NOMO-1 treated with dmso at 0.1 percent for 144 hours (cell line): ENCODE data around the gene PIP4K2A.
"Not testable (repeated sequence)": the region's sequence is repeated elsewhere in the genome, so short reads cannot be mapped to it uniquely, and the experiment has no call there.

ENCODE experiments used
- DNase-seq: peaks from one replicate; lab custom pipeline; 2025; ENCODE audit not compliant: unreplicated experiment; lab: John Stamatoyannopoulos, UW

Gene PIP4K2A

DNA sequence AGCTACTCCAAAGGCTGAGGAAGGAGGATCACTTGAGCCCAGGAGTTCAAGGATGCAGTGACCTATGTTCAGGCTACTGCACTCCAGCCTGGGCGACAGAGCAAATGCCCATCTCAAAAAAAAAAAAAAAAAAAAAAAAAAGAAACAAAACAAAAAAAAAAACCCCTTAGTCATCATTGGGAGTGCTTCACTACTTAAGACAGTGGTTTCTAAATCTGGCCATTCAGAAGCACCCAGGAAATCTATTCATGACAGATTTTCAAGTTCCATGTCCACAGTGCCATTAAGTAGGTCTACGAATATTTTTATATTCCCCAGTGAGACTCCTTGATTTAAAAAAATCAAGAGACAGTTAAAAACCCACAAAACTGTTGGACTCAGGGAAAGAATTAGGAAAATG is 182.9 kb downstream of the PIP4K2A start:
- no peak for DNase-seq

DNA sequence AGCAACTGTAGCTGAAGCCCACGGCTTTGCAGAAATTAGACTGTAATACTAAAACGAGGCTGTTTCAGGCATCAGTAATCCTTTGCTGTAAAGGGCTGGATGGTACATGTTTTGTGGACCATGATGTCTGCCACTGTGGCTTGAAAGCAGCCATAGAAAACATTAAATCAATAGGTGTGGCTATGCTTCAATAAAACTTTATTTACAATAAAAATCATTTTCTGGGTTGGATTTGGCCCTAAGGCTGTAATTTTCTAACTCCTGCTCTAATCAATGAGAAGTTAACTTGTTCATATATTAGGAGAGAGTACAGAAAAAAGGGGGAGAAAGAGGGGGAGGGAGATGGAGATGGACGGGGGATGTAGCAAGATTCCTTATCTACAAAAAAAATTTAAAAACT is 183.4 kb downstream of the PIP4K2A start:
- no peak for DNase-seq

DNA sequence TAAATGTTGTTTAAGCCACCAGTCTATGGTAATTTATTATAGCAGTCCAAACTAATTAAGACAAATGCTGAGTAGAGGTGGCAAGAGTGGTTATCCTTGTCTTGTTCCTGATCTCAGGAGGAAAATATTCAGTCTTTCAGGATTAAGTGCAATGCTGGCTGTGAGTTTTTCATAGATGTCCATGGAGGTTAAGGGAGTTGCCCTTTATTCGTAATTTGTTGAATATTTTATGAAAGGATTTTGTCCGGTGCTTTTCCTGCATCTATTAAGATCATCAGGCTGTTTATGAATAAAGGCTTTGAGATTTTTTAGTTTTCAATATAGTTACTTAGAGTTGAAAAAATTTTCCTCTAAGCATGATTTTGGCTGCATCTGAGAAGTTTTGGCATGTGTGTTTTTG is 186.9 kb downstream of the PIP4K2A start:
- no peak for DNase-seq

DNA sequence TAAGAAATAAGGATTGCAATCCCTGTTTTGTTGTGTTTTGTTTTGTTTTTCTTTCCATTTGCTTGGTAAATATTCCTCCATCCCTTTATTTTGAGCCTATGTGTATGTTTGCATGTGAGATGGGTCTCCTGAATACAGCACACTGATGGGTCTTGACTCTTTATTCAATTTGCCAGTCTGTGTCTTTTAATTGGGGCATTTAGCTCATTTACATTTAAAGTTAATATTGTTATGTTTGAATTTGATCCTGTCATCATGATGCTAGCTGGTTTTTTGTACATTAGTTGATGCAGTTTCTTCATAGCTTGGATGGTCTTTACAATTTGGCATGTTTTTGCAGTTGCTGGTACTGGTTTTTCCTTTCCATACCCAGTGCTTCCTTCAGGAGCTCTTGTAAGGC is 190.0 kb downstream of the PIP4K2A start:
- DNase-seq, result not testable (repeated sequence)

DNA sequence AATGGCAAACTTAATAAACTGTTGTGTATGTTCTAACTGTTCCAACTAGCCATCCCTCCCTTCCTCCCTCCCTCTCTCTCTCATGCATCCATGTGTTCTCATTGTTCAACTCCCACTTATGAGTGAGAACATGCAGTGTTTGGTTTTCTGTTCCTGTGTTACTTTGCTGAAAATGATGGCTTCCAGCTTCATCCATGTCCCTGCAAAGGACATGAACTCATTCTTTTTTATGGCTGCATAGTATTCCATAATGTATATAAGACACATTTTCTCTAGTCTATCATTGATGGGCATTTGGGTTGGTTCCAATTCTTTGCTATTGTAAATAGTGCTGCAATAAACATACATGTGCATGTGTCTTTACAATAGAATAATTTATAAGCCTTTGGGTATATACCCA is 193.7 kb downstream of the PIP4K2A start:
- DNase-seq, result not testable (repeated sequence)

DNA sequence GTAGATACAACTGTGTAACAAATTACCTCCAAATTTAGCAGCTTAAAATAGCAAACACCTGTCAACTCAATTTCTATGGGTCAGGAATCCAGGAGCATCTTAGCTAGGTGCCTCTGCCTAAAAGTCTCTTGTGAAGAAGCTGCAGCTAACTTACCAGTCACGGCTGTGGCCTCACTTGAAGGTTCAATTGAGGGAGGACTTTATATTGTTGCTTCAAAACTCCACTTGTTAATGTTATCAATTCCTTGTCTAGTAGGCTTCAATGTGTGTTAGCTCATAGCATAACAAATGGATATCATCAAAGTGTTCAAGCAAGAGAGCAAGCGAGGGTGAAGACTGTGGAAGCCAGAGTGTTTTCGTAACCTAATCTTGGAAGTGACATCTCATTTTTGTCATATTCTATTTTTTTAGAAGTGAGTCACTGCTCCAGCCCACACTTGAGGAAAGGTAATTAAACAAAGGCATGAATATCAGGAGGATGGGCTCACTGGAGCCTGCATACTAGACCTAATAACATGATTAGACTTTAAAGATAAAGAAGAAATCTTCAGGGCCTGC is 196.1 kb downstream of the PIP4K2A start:
- DNase-seq, result no peak

DNA sequence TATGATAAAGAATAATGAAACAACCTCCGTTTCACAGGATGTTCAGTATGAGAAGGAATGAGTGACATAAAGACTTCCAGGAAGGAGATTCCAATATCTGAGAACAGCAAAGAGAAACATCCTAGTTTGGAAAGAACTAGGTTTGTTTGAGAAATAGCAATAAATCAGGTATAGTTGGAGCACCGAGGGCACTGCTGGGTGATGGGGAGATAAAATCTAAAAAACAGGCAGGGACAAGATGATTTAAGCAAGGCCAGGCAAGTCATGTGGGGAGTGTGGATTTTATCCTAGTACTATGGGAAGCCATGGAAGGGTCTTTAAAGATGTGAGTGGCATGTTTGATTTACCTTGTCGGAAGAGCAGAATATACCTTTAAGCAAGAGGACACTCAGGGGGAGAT is 199.4 kb downstream of the PIP4K2A start:
- no peak for DNase-seq

DNA sequence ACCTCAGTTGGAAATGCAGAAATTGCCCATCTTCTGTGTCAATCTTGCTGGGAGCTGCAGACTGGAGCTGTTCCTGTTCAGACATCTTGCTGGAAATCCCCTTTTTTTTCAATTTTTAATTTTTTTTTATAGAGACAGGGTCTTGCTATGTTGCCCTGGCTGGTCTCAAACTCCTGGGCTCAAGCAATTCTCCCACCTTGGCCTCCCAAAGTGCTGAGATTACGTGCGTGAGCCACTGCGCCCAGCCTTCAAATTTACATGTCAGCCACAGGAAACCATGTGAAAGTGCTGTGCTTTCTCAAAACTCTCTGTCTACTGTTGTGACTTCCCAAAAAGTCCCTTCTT is 200.0 kb downstream of the PIP4K2A start:
- DNase-seq, result not testable (repeated sequence)

DNA sequence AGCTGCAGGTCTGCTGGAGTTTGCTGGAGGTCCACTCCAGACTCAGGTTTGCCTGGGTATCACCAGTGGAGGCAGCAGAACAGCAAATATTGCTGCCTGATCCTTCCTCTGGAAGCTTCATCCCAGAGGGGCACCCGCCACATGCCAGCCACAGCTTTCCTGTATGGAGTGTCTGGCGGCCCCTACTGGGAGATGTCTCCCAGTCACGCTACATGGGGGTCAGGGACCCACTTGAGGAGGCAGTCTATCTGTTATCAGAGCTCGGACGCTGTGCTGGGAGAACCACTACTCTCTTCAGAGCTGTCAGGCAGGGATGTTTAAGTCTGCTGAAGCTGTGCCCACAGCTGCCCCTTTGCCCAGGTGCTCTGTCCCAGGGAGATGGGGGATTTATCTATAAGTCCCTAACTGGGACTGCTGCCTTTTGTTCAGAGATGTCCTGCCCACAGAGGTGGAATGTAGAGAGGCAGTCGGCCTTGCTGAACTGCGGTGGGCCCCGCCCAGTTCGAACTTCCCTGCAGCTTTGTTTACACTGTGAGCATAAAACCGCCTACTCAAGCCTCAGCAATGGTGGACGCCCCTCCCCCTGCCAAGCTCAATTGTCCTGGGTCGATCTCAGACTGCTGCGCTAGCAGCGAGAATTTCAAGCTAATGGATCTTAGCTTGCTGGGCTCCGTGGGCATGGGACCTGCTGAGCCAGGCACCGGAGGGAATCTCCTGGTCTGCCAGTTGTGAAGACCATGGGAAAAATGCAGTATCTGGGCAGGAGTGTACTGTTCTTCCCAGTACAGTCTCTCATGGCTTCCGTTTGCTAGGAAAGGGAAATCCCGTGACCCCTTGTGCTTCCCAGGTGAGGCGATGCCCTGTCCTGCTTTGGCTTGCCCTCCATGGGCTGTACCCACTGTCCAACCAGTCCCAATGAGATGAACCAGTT is 200.6 kb downstream of the PIP4K2A start:
- DNase-seq, result not testable (repeated sequence)

DNA sequence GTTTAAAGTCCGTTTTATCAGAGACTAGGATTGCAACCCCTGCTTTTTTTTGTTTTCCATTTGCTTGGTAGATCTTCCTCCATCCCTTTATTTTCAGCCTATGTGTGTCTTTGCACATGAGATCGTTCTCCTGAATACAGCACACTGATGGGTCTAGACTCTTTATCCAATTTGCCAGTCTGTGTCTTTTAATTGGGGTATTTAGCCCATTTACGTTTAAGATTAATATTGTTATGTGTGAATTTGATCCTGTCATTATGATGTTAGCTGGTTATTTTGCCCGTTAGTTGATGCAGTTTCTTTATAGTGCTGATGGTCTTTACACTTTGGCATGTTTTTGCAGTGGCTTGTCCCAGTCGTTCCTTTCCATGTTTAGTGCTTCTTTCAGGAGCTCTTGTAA is 202.4 kb downstream of the PIP4K2A start:
- not testable (repeated sequence) for DNase-seq

DNA sequence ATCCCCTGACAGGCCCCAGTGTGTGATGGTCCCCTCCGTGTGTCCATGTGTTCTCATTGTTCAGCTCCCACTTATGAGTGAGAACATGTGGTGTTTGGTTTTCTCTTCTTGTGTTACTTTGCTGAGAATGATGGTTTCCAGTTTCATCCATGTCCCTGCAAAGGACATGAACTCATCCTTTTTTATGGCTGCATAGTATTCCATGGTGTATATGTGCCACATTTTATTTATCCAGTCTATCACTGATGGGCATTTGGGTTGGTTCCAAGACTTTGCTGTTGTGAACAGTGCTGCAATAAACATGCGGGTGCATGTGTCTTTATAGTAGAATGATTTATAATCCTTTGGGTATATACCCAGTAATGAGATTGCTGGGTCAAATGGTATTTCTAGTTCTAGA is 206.2 kb downstream of the PIP4K2A start:
- not testable (repeated sequence) for DNase-seq

DNA sequence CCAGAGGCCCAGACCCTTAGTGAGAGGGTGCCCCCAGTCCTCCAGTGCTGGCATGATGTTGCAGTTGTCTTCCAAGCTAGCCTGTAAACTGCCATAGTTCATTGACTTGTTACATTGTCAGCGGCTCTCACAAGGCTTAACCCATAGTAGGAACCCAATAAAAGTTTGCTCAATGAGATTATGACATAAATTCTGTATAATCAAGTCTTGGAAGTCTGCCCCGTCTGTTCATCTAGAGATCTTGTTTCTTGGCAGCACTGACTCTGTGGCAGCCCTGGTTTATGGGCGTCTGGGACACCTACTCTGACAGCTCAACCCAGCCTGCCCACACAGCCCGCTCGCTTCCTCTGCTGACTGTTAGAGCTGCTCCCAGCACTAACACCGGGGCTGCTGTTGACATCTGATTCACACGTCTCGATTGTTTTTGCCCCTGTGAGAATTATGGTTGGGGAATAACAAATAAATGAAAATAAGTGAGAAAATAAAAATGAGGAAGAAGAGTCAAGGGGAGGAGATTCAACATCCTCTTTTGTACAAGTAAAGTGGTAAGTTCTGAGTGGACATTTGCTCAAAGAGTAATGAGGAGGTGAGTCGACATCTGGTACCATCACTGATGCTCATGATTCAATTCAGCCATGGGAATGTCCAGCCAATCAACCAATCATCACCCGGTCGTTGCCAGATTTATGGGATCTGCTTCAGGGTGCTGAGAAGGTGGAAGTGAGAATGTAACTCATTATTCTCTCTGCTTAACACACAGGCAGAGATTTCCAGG is 208.3 kb downstream of the PIP4K2A start:
- DNase-seq, result no peak

DNA sequence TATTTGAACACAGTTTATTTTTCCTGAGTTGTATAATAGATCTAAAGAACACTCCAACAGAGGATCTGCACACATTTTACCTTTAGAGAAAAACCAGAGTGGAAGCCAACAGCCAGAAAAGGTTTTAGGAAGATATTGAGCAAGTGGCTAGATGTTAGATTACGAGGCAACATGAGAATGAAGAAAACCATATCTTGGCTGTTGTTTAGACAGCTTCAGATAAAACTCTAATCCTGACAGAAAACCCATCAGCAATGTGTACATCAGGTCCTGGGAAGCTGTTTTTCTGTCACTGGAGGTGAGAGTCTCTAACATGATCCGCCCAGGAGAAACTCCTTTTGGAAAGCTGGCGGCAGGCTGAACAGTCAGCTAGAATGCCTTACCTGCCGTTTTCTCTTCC is 209.6 kb downstream of the PIP4K2A start:
- no peak for DNase-seq

DNA sequence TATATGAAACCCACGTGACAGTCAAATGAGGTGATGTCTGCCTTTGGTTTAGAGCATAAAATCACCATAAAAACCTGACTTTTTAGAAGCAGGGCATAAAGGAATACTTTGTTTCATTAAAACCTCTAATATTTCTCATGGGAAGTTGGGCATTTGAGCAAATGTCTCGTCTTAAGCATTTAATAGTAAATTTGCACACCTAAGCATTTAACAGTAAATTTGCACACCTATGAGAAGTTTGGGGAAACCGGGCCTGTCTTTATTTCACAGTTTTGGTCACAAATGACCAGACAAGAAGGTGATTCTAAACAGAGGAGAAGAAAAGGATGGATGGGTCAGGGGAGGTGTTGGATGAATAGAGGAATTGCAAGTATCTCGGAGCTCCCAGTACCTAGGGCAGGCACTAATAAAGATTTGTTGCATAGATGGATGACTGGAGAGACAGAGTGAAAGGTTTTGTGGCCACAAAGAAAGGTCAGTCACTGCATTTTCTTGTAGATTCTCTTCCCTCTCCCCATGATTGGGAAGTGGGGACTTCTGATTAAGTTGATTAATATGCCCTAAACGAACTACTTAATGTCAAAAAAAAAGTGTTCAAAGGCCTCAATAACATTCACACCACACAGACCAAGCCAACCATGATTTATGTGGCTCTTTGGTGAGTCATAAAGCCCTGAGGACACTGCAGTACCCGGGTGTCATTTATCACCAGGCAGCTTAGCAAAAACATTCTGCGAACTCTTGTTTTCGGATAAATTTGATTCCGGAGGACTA is 210.9 kb downstream of the PIP4K2A start:
- DNase-seq, result no peak

DNA sequence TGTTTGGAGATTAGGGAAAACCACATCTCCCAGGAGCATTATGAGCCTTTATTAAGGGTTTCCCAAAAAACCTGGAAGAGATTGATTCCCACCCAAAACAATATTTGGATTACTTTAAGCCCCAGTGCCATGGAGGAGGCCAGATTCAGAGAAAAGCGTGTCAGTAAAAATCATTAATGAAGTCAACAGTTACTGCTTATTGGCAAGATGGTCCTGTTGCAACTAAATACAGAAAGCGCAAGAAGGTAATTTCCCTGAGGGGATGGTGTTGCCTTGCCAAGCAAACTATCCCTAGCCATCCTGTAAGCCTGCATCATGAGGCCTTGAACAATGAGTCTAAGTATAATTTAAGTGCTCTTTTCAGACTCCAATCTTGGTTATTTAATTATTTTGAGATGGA is 212.5 kb downstream of the PIP4K2A start:
- no peak for DNase-seq

DNA sequence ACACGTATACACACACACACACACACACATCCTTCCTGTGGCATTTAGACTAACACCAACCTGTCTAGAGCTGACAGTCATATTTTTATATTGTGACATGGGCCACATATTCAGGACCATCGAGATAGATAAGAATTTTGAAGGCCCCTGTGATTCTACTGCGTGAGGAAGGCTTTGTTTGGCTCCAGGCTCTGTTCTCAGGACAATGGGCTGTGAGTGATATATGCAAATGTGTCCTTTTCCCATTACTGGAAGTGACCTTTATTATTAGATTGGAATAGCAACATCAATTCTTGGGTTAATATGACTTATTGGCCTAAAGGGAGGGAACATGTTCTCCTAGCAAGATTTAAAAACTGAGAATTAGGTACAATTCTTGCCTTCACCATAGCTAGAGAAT is 213.0 kb downstream of the PIP4K2A start:
- DNase-seq, result no peak

DNA sequence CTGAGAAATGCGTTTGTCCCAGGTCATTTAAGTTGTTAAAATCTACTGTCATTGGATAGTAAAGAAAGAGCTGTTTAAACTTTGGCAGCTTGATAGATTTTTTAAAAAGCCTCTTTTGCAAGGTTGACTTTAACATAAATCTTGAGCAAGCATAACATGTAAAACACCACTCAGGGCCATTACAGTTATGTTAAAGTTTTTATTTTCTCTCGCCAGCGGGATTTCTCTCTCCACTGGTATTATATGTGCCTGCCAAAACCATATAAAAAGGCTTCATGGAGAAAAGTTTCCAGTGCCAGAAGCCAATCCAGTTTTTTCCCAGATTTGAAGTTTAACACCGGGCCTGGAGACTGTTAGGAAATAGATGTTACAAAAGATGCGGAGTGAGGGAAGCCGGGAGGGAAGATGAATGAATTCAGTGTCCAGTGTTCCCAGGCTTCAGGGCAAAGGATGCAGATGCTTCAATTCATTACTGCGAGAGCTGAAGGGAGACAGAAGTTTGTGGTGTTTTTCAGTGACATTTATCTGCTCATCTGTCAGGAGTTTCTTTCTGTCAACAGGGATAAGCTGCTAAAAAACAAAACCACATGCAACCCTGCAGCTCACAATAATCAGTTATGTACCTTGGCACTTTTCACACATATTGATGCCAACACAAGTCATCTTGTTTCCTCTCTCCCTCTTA is 213.6 kb downstream of the PIP4K2A start:
- DNase-seq, result no peak

DNA sequence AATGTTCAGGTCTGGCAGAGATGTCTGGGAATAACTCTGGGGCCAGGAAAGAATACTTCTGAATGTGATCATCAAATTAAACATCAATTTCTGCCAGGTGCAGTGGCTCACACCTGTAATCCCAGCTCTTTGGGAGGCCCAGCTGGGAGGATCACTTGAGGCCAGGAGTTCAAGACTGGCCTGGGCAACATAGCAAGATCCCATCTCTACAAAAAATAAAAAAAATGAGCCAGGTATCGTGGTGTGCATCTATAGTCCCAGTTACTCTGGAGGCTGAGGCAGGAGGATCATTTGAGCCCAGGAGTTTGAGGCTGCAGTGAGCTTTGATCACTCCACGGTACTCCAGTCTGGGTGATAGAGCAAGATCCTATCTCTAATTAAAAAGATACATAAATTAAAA is 214.4 kb downstream of the PIP4K2A start:
- DNase-seq, result not testable (repeated sequence)

DNA sequence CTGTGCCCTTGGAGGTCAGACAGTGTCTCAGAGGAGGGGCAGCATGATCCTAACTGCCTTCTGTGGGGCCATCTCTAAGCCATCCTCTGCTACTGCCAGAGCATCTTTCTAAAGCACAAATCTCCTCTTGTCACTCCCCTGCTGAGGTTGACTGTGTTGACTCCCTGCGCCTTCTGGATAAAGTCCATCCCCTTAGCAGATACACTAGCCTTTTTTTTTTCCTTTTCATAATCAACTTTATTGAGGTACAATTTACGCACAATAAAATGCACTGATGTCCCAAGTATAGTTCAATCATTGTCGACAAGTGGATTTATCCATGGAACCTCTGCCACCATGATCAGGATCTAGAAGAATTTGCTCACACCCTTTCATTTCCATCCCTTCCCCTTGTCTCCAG is 219.0 kb downstream of the PIP4K2A start:
- no peak for DNase-seq

DNA sequence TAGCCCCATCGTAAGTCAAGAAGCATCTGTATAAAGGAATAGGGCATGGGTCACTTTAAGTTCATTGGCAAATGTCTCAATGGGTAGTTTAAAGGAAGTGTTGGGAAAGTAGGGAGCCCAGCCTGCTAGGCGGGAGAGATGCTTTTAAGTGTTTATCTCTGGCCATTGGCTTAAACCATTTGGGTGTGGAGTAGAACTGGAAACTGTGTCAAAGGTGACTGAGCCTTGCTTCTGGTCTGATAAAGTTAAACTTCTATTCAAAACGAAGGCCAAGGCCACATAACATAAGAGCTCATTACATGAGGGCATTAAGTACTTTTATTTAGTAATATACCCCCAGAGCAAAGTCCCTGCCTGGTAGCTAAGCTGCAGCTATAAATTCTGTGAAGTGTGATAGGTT is 220.4 kb downstream of the PIP4K2A start:
- DNase-seq, result no peak
